Measurements from ENCODE around the gene RANGRF. TPM values are rescaled to one million over a fixed set of nuclear protein-coding genes. Genes with fewer than 3 reads are reported as not detected.

Gene RANGRF
- total RNA-seq, 2 donors from 2014 or later: 24.1 to 29.9 TPM

DNA sequence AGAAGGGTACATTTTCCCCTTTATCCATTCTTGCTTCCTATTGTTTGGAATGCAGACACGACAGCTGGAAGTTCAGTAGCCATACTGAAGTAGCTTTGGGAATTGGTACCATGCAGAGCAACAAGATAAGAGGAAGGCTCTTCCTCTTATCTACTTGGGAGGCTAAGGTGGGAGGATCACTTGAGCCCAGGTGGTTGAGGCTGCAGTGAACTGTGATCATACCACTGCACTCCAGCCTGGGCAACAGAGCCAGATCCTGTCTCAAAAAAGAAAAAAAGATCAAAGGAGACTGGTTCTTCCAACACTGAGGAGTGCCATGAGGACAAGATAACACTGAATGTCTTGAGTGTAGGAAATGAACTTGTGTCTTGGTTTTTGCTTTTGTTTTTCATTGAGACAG is 16.0 kb upstream of the RANGRF start:
- no peak overlapping the region for H3K4me3 ChIP-seq
- peaks cover 2% of the 10 kb centered on the region for H3K36me3 ChIP-seq
- DNase-seq (ENCODE audit: low spot score): no peak
- no peaks in the 10 kb centered on the region for H3K27me3 ChIP-seq
- TF ChIP-seq, protein P1, sequence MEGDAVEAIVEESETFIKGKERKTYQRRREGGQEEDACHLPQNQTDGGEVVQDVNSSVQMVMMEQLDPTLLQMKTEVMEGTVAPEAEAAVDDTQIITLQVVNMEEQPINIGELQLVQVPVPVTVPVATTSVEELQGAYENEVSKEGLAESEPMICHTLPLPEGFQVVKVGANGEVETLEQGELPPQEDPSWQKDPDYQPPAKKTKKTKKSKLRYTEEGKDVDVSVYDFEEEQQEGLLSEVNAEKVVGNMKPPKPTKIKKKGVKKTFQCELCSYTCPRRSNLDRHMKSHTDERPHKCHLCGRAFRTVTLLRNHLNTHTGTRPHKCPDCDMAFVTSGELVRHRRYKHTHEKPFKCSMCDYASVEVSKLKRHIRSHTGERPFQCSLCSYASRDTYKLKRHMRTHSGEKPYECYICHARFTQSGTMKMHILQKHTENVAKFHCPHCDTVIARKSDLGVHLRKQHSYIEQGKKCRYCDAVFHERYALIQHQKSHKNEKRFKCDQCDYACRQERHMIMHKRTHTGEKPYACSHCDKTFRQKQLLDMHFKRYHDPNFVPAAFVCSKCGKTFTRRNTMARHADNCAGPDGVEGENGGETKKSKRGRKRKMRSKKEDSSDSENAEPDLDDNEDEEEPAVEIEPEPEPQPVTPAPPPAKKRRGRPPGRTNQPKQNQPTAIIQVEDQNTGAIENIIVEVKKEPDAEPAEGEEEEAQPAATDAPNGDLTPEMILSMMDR (IDR thresholded peaks at IDR 0.05): no peak
- H3K9me3 ChIP-seq: no peaks in the 10 kb centered on the region
- no peak overlapping the region for H3K27ac ChIP-seq
- no peaks in the 10 kb centered on the region for H3K4me1 ChIP-seq

DNA sequence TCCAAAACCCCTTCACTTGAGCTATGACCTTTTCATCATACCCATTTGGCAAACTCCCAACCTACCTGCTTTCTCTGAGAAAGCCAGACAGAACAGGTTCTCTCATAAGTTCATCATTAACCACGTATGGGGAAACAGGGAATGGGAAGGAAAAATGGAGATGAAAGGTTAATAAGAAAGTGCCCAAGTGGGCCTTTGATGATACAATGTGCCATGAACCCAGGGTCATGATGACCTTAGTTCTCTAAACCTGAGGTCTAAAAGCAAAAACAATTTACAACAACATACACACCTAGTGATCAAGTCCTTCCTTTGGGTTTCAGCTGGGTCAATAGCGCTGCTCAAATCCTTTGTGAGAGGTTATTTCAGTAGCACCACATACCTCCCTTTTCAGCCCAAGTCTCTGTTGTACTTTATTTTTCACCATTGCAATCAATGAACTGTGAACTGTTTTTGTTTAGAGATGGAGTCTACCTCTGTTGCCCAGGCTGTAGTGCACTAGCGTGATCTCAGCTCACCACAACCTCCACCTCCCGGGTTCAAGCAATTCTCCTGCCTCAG is 14.5 kb upstream of the RANGRF start:
- no peaks in the 10 kb centered on the region for H3K27me3 ChIP-seq
- no peak overlapping the region for H3K4me3 ChIP-seq
- no peak for DNase-seq (ENCODE audit: low spot score)
- H3K27ac ChIP-seq: no peak overlapping the region
- H3K4me1 ChIP-seq: no peaks in the 10 kb centered on the region
- no peaks in the 10 kb centered on the region for H3K9me3 ChIP-seq
- no peaks in the 10 kb centered on the region for H3K36me3 ChIP-seq
- TF ChIP-seq, protein P1 (IDR thresholded peaks at IDR 0.05): no peak

DNA sequence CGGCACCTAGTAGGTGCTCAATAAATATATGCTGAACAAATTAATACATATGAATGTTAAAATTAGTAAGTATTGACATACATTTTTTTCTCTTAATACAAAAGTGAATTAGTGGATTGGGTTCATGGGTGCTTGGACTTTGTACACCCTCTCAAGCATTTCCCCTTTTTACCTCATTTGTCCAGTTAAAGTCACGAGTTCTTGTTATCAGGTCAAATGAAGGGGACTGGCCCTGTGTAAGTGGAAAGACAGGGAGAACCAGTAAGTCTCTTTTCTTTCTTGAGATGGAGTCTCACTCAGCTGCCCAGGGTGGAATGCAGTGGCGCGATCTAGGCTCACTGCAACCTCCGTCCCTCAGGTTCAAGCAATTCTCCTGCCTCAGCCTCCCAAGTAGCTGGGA is 13.7 kb upstream of the RANGRF start:
- Histone ChIP-seq H3K27me3 (no peaks in the 10 kb centered on the region), H3K4me3 (no peak overlapping the region), H3K36me3 (no peaks in the 10 kb centered on the region), H3K9me3 (no peaks in the 10 kb centered on the region), H3K27ac (no peak overlapping the region), H3K4me1 (no peaks in the 10 kb centered on the region)
- no peak for DNase-seq (ENCODE audit: low spot score)
- TF ChIP-seq, protein P1 (IDR thresholded peaks at IDR 0.05): no peak

DNA sequence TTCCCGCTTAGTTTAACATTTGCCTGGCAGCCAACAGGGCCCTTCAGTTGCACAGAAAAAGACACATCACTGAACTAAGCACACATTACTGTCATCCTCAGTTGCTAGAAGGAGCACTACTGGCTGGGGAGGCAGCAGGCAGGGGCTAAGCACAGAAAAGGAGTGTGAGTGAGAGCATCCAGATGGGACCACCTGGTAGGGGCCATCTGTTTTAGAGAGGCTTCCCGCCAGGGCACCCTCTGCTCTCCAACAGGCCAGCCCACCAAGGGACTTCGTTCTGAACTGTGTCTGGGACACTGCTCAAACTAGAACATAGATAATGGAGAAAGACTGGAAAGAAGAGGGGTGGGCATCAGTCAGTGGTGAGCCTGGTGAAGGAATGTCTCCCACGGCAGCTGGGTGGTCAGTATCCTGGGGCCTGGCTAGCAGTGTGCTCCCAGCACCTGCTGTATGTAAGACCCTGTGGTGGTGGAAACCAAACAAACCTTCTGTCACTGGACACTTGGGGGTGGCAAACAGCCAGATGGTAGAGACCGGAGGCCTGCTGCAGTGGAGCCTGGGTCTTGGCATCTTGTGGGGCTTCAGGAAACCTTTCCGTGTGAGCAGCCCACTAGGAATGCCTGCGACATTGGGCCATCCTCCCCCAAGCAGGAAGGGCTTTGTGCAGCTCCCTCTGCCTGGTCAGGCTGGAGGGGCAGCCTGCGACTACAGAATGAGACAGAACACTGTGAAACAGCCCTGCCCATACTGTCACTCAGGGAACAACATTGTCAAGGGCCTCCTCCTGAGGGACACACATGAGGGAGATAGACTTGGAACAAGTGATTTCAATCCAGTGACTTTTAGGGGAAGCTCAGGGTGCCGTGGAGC is 12.8 kb upstream of the RANGRF start:
- no peaks in the 10 kb centered on the region for H3K4me1 ChIP-seq
- no peak overlapping the region for H3K27ac ChIP-seq
- H3K36me3 ChIP-seq: no peaks in the 10 kb centered on the region
- H3K27me3 ChIP-seq: no peaks in the 10 kb centered on the region
- H3K4me3 ChIP-seq: no peak overlapping the region
- no peaks in the 10 kb centered on the region for H3K9me3 ChIP-seq
- no peak for DNase-seq (ENCODE audit: low spot score)
- TF ChIP-seq, protein P1 (IDR thresholded peaks at IDR 0.05): no peak

DNA sequence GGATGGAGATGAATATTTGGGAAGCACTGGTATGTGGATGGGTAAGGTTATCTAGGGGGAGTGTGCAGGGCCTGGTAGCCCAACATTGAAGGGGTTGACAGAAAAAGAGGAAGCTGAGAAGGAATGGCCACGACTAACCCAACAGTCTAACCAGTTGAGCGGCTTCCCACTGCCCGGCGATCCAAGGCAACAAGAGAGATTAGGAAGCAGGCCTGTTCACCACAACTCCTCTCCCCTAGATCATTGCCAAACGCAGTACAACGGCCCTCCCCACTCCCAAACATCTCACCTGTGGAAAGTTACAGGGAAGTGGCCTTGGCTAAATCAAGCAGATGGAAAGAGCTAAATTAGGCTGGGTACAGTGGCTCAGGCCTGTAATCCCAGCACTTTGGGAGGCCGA is 11.2 kb upstream of the RANGRF start:
- TF ChIP-seq, protein P1 (IDR thresholded peaks at IDR 0.05): no peak
- Histone ChIP-seq H3K4me1 (no peaks in the 10 kb centered on the region), H3K27me3 (no peaks in the 10 kb centered on the region), H3K9me3 (no peaks in the 10 kb centered on the region), H3K27ac (no peak overlapping the region), H3K36me3 (no peaks in the 10 kb centered on the region), H3K4me3 (no peak overlapping the region)
- no peak for DNase-seq (ENCODE audit: low spot score)

Measured in right atrium auricular region (tissue), 2 donors.